Stimulated activated CD4-positive, alpha-beta T cell treated with anti-CD3 and anti-CD28 coated beads, Interleukin-15, amount 100 ng/mL, for 1 hour (primary cell): ENCODE data around the gene B3GNT7.
"Not testable (repeated sequence)": the region's sequence is repeated elsewhere in the genome, so short reads cannot be mapped to it uniquely, and the experiment has no call there.

Source experiments
- DNase-seq, 2 donors: peaks; one replicate each; pipeline ENCODE4 v3.0.0-alpha.2; 2020; ENCODE audit warnings: low read depth in 1 of 2, low spot score in 1 of 2

Gene B3GNT7

GRCh38 chr2:231423176-231423575, 27.7 kb downstream of the B3GNT7 start:
- DNase-seq = no peak

- no peak for DNase-seq
These were observed 29.8 kb downstream of the B3GNT7 start for GRCh38 chr2:231425291-231425810.

DNA sequence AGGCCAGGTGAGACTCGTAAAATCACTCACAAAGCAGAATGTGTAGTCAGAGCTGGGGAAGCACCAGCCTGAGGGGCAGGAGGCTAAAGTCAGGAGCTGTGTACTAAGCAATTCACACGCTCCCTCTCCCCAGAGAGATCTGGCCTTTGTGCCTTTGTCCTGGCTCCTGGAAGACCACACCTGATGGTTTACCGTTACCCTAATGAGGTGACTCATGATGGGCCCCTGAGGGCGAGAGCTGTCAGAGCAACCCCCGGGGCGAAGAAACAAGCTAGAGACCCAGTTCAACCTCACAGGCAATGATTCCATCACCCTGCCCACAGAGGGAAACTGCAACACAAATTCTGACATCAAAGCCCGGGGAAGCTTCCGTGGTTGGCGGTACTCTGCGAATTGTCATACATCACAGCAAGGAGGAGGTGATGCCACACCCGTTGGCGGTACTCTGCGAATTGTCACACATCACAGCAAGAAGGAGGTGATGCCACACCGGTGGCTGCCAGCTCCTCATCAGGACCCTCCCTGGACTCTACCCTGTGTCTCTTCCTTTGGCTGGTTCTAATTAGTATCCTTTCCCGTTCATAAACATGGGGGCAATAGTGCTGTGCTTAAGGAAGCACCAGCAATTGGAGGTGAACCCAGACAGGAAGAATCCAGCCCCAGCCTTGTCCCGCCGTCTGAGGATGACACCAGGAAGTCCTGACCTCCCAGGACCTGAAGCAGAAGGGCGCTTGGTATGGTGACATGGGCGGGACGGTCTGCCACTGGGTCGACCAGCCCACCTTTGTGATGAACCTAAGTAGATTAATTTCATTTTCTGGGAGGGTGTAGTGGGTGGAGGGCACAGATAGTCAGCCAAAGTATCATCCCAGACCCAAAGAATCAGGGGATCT, 30.5 kb downstream of the B3GNT7 start:
- no peak for DNase-seq

DNA sequence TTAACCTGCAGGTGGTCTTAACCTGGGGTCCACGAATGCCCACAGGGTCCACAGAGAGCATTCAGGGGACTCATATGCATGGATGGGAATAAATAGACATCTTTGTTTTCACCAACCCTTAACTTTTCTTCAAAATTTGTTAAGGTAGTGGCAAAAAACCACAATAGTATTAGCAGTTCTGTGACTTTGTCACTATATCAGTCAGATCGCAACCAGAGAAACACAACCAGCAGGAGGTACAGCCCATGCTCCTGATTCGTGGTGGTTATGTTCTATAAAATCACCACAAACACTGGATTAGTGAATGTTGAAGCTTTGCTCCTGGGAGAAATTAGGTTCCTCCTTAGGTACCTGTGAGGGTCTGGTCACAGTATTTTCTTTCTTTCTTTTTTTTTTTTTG, 31.6 kb downstream of the B3GNT7 start:
- DNase-seq = no peak

GRCh38 chr2:231429152-231429551, 33.6 kb downstream of the B3GNT7 start:
- DNase-seq = no peak

GRCh38 chr2:231429901-231430300, 34.4 kb downstream of the B3GNT7 start:
- DNase-seq = no peak

- not testable (repeated sequence) for DNase-seq
These were observed 34.9 kb downstream of the B3GNT7 start for GRCh38 chr2:231430437-231430836.

- no peak for DNase-seq
These were observed 36.1 kb downstream of the B3GNT7 start for GRCh38 chr2:231431606-231432005.

DNA sequence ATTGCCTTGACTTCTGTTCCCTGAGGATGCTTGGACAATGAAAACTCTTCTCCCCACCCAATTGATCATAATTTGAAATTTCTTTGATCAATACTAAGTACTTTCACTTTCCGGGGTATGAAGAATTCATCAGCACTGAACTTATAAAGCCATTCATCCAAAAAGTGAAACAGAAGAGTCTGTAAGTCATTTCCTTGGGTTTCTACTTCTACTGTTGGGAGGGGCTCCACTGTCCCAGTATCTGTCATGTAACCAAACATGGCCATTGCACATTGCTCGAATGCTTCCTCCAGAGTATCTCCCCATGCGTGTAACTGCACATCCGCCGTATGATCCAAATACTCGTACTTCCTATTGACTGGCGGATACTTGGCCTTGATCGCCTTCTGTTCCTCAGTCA, 38.5 kb downstream of the B3GNT7 start:
- DNase-seq = no peak

DNA sequence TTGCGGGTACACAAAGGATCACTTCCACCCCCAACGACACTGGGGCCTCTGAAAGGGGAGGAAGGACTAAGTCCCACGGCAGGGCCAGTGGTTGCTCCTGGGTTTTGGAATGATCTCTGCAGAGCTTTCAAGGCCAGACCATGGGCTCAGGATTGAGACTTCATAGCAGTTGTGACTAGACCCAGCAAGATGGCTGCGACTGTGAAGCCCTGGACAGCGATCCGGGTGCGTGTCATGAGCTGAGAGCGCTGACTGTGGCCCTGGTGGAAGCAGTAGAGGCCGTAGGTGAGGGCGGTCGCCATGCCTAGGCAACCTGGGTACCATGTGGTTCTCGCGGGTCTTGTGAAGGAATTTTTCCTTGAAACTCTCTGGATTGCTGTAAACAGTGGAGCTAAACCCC, 41.4 kb downstream of the B3GNT7 start:
- no peak for DNase-seq

- DNase-seq = no peak
These were observed 54.1 kb downstream of the B3GNT7 start for GRCh38 chr2:231449503-231450054.

- DNase-seq = no peak
These were observed 55.1 kb downstream of the B3GNT7 start for GRCh38 chr2:231450548-231450989.
